Esophagus mucosa (tissue), 1 donor: ENCODE measurements around the gene PGP. TPM values are rescaled to one million over a fixed set of nuclear protein-coding genes. Genes with fewer than 3 reads are reported as not detected.

Experiments
- ATAC-seq: fragments of 200-7000 bp; cut with Tn5 transposase; one replicate; pipeline ENCODE4 v1.9.1; 2020
- total RNA-seq: library from RNA; stranded (reverse); gene quantifications from one replicate; pipeline ENCODE4 v1.2.4, GENCODE V29; 2023
- donor health status: DM: yes; HTN: yes; CAD: no.

Gene PGP
- total RNA-seq, 1 donor from 2014 or later, result 6.6 TPM

DNA sequence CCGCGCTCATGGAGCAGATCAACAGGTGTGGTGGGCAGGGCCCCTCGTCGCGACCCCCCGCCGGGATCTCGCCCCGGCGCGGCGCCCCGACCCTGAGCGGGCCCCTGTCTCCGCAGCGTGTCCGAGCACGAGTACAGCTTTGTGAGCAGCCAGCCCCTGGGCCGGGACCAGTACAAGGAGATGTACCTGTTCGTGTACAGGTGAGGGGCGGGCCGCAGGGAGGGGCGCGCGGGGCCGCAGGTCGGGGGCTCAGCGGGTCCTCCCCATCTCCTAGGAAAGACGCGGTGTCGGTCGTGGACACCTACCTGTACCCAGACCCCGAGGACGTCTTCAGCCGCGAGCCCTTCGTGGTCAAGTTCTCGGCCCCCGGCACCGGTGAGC is 22.5 kb upstream of the PGP start:
- peak; percentile 3 for ATAC-seq

DNA sequence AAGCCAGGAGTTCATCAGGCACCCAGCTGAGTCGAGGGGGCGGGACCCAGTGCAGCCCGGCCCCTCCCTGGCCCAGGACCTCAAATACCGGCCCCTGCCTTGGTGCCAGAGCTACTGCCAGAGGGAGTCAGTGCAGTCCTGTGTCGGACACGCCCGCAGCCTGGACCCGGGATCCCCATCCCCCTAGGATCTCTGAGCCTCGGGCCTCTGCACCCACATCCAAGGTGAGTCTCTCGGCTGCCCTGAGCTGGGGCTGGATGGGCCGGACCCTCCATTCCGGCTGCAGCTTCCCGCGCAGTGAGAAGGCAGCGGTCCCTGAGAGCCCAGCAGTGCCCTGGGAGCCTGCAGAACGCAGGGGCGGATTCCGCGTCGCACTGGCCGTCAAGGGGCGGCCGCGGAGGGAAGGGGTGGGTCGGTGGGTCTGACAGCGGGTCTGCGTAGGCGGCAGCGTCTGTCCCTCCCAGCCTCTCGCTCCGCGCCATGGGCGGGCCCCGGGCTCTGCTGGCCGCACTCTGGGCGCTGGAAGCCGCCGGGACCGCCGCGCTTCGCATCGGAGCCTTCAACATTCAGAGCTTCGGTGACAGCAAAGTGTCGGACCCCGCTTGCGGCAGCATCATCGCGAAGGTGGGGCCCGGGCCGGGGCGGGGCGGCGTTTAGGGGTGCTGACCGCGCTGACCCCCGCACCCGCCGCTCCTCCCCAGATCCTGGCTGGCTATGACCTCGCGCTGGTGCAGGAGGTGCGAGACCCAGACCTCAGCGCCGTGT is 21.9 kb upstream of the PGP start, which contains the start of gene DNASE1L2:
TSS of gene DNASE1L2 (plus strand) at position 108 of the 765 bp plus-strand sequence. CDS start at position 481, 373 bp downstream.
- ATAC-seq, result peak; percentile 18

GRCh38 chr16:2235695-2236336 is 21.2 kb upstream of the PGP start:
- no peak for ATAC-seq

DNA sequence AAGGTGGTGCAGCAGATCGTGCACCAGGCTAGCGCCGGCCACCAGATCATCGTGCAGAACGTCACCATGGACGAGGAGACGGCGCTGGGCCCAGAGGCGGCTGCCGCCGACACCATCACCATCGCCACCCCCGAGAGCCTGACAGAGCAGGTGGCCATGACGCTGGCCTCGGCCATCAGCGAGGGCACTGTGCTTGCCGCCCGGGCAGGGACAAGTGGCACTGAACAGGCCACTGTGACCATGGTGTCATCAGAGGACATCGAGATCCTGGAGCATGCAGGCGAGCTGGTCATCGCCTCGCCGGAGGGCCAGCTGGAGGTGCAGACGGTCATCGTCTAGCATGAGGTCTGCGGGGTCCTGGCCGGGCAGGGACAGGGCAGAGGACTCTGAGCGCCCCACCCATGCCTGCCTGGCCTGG is 20.6 kb upstream of the PGP start:
- ATAC-seq, result no peak

DNA sequence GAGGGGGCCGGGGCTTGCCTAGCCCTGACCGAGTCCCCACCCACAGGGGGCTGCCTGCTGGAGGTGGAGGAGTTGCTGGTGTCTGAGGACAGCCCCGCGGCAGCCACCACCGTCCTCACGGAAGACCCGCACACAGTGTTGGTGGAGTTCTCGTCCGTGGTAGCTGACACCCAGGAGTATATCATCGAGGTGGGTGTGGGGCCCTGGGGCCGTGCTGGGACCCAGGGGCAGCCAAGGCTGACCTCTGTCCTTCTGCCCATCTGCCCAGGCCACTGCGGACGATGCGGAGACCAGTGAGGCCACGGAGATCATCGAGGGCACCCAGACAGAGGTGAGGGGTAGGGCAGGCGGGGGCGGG is 20.2 kb upstream of the PGP start:
- ATAC-seq, result no peak

DNA sequence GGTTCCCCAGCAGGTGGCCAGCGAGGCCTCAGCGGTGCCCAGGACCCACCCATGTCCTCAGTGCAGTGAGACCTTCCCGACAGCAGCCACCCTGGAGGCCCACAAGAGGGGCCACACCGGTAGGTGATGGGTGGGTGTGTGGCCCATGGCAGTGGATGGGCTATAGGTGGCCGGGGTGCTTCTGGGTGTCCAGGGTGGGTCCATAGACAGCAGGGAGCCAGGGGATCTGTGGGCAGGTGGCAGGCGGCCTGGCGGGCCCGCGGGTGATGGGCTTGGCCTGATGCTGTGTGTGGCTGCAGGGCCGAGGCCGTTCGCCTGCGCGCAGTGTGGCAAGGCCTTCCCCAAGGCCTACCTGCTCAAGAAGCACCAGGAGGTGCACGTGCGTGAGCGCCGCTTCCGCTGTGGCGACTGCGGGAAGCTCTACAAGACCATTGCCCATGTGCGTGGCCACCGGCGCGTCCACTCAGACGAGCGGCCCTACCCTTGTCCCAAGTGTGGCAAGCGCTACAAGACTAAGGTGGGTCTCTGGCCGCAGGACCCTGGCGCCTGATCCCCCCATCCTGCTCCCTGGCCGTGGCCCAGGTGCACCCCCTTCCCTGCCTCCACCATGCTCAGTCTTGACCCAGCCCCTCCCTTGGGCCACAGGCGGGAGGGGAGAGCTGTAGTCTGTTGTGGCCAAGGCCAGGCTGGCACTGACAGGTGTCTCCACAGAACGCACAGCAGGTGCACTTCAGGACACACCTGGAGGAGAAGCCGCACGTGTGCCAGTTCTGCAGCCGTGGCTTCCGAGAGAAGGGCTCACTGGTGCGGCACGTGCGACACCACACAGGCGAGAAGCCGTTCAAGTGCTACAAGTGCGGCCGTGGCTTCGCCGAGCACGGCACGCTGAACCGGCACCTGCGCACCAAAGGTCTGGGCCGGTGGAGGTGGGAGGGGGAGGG is 19.5 kb upstream of the PGP start:
- no peak for ATAC-seq

GRCh38 chr16:2233046-2233775 is 18.6 kb upstream of the PGP start:
- no peak for ATAC-seq

DNA sequence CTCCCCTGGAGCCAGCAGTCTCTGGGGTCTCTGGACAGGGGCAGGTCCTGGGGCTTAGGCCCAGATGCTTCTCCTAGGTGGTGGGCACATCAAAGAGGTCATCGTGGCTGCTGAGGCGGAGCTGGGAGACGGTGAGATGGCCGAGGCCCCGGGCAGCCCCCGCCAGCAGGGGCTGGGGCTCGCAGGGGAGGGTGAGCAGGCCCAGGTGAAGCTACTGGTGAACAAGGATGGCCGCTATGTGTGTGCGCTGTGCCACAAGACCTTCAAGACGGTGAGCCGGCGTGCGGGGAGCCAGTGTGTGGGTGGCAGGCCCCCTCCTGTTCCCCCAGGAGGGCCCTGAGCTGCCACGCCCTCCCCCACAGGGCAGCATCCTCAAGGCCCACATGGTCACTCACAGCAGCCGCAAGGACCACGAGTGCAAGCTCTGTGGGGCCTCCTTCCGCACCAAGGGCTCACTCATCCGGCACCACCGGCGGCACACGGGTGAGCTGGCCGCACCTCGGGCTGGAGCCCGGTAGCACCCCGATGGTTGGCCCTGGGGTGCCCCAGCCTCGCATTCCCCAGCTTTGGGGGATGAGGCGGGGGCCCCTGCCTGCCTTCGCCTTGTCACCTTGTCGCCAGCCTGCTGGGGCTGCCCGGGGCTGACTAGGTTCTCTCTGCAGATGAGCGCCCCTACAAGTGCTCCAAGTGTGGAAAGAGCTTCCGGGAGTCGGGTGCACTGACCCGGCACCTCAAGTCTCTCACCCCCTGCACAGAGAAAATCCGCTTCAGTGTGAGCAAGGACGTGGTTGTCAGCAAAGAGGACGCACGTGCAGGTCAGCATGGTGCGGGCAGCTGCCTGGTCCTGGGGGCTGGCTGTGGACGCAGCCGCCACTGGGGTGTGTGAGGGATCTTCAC is 17.7 kb upstream of the PGP start:
- ATAC-seq, result no peak

DNA sequence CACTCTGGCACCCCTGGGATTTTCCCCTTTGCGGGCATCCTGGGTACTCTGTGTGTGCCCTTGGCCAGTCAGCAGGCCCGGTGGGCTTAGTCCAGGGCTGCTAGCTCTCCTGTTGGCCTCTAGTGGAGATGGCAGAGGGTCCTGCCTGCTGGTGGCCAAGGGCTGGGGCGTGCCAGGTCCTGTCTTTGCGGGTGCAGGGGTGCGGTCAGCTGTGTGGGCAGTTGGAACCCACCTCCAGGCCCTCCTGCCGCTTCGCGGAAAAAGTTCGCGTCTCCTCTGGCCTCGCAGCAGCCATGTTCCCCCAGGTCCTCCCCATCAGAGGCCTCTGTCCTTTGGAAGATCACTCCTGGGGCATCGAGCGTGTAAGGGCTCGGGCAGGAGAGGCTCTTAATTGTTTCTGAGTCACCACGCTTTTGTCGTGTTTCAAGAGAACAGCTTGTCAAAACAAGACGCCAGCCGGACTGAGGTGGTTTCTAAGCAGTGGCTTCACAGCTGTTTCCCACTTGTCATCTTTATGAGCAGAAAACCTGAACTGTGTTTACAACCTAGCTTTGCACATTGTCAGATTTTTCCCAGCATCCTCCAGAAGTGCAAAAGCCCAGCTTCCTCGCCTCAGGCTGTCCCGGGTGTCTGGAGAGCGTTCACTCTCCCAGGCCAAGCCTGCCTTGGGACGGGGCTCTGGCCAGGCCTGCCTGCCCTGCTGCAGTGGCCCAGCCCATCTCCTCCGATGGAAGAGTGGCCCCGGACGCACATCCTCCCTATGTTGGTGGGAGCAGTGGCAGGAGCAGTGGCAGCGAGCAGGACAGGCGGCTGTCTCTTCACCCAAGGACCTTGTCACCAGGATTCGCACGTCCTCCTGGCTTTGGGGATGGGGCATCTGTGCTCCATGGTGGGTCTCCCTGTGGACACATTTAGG is 16.6 kb upstream of the PGP start:
- peak; percentile 48 for ATAC-seq

- ATAC-seq, result peak; percentile 35
Measured at GRCh38 chr16:2230376-2230775, 15.7 kb upstream of the PGP start.

DNA sequence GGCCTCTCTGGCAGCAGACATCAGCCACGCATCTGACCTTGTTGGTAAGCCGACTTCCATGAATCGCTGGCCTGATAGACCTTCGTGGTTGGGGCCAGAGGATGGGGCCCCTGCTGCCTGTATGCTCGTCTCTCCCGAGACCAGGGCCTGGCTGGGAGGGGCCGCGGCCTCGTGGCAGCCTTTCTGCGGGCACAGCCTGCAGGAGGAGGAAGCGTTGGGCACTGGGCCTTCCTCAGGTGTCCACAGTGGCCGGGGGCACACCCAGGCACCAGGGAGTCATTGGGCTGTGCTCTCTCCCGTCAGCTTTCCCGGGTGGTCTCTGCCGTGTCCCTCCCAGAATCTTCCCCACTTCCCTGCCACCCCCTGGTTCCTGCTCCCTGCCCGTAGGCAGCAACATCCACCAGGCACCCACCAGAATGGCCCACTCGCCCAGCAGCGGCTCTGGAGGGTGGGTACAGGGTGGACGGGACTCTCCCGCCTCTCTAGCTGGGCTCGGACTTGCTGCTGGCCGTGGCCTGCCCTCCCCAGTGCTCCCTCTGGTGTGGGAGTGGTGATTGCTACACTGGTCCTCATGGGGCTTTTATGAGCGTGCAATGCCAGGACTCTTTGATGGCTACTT is 15.1 kb upstream of the PGP start:
- ATAC-seq, result no peak

- ATAC-seq, result no peak
Measured at GRCh38 chr16:2229091-2229490, 14.5 kb upstream of the PGP start.

DNA sequence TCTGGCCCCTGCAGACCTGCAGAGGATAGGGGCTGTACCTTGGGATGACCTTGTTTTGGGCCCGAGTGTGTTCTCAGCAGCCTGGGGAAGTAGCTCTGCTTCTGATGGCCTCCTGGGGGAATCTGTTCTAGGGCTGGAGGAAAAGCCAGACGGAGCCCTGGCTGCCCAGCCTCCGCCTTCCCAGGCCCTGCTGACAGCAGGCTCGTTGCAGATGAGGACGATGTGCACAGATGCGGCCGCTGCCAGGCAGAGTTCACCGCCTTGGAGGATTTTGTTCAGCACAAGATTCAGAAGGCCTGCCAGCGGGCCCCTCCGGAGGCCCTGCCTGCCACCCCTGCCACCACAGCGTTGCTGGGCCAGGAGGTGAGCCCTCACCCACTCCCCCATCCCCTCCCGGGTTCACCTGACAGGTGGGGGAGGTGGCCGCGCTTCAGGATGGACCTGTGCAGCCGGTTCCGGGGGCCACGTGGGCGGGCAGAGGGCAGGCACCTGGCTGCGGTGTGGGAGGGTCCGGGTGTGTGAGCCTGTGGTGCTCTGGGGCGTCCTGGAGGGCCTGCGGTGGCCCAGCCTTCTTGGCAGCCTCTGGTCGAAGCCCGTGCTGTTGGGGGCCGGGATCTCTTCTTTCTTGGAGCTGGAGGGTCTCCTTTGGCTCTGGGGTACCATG is 13.7 kb upstream of the PGP start:
- ATAC-seq, result no peak

GRCh38 chr16:2226918-2227317 is 12.3 kb upstream of the PGP start:
- ATAC-seq, result no peak

GRCh38 chr16:2226245-2226793 is 11.7 kb upstream of the PGP start:
- ATAC-seq, result no peak

DNA sequence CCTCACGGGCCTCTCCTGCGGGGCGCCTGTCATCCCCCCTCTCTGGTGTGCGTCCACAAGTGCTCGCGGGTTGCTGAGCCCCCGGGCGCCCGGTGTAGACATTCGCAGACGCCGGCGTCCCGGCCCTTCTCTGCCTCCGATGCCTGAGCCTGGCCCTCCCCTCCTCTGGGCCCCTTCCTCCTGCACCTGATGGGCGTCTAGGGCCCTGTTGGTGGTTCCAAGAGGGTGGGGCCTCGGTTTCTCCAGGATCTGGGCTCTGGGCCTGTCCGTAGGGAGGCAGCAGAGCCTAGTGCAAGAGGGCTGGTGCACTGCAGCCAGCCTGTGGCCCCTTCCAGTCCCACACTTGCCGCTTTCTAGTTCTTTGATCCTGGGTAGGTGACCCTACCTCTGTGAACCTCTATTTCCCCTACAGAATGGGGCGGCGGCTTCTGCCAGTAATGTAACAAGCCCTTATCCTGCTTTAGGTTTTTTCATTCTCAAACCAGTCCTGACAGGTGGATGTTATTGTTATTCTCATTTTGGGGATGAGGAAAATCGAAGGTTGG is 9.4 kb upstream of the PGP start:
- ATAC-seq, result peak; percentile 58

DNA sequence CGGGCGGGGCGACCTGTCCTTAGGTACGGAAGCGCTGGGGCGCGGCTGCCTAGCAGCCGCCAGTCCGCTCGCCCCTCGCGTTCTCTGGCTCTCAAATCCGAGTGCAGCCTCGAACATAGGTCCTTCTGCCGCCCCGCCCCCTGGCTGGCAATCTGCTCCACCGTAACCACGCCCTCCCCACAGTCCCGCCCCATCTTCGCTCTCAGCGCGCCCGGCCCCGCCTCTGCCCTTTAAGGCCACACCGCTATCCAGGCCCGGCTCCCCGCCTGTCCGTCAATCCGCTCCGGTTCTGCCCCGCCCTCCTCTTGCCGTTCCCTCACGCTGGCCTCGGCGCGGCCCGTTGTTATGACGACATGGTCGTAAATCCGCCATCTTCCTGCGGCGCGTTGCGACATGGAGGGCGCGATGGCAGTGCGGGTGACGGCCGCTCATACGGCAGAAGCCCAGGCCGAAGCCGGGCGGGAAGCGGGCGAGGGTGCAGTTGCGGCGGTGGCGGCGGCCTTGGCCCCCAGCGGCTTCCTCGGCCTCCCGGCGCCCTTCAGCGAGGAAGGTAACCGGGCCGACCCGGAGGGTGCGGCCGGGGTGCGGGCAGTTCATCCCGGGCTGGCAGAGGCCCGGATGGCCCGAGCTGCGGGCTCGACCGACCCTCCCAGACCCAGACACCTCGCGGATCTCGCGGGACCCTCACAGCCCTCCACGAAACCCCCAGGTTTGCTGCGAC is 8.7 kb upstream of the PGP start, which contains the start of gene E4F1:
TSS of gene E4F1 (plus strand) at position 371 of the 721 bp plus-strand sequence. CDS start at position 394, 23 bp downstream.
- peak; percentile 98 for ATAC-seq

GRCh38 chr16:2216330-2216729 is 1.7 kb upstream of the PGP start:
- no peak for ATAC-seq
